Liver (tissue), 9 donors: ENCODE measurements around the gene TPRN. TPM values are rescaled to one million over a fixed set of nuclear protein-coding genes. Genes with fewer than 3 reads are reported as not detected.

Experiments
- DNase-seq: peaks from one replicate; pipeline ENCODE4 v3.0.0-alpha.2; 2017; ENCODE audit warnings: low spot score
- H3K27ac ChIP-seq, 2 donors: one replicate each; pipeline ENCODE4 v1.7.0; 2013; ENCODE audit warnings: inconsistent platforms in 2 of 2, low read length in 2 of 2, control low read depth in 1 of 2, low read depth in 1 of 2, mild to moderate bottlenecking in 1 of 2
- H3K27me3 ChIP-seq, 4 donors: one replicate each; pipeline versions ENCODE4 v1.6.1 to v1.7.0; 2013; ENCODE audit warnings: low read length in 3 of 4, inconsistent platforms in 1 of 4, mild to moderate bottlenecking in 1 of 4, moderate library complexity in 1 of 4; ENCODE audit not compliant: control insufficient read depth in 4 of 4, insufficient read depth in 4 of 4
- H3K36me3 ChIP-seq, 4 donors: one replicate each; pipeline versions ENCODE4 v1.6.1 to v1.7.0; 2013; ENCODE audit warnings: low read length in 3 of 4, mild to moderate bottlenecking in 3 of 4, low read depth in 1 of 4, moderate library complexity in 1 of 4; ENCODE audit not compliant: control insufficient read depth in 4 of 4, insufficient read depth in 3 of 4
- H3K4me1 ChIP-seq, 4 donors: one replicate each; pipeline versions ENCODE4 v1.6.1 to v1.7.0; 2013; ENCODE audit warnings: low read length in 3 of 4, mild to moderate bottlenecking in 3 of 4, moderate library complexity in 1 of 4; ENCODE audit not compliant: control insufficient read depth in 4 of 4, insufficient read depth in 4 of 4
- H3K4me3 ChIP-seq, 3 donors: one replicate each; pipeline versions ENCODE4 v1.6.1 to v1.7.0; 2013; ENCODE audit warnings: low read length in 3 of 3, control low read depth in 1 of 3, low read depth in 1 of 3, mild to moderate bottlenecking in 1 of 3
- H3K9ac ChIP-seq, 2 donors: one replicate each; pipeline ENCODE4 v1.7.0; 2013; ENCODE audit warnings: low read length in 2 of 2, mild to moderate bottlenecking in 2 of 2, moderate library complexity in 2 of 2, control low read depth in 1 of 2, low read depth in 1 of 2
- H3K9me3 ChIP-seq, 4 donors: one replicate each; pipeline versions ENCODE4 v1.6.1 to v1.7.0; 2013; ENCODE audit warnings: low read length in 3 of 4; ENCODE audit not compliant: control insufficient read depth in 4 of 4
- EGR1 ChIP-seq, 2 donors: IDR thresholded peaks; 2 replicates each; pipeline ENCODE4 v1.6.1; 2016 to 2018; ENCODE audit warnings: antibody characterized with exemption in 2 of 2, low read depth in 2 of 2
- FOXA1 ChIP-seq: IDR thresholded peaks from 2 replicates; pipeline ENCODE4 v1.6.1; 2016; ENCODE audit warnings: antibody characterized with exemption
- FOXA2 ChIP-seq: IDR thresholded peaks from 2 replicates; pipeline ENCODE4 v1.6.1; 2016; ENCODE audit warnings: antibody characterized with exemption
- GABPA ChIP-seq, 2 donors: IDR thresholded peaks in 1 of 2; conservative IDR thresholded peaks in 1 of 2; 2 replicates each; pipeline ENCODE4 v1.6.1; 2016; ENCODE audit warnings: antibody characterized with exemption in 2 of 2, mild to moderate bottlenecking in 1 of 2, moderate library complexity in 1 of 2
- HNF4A ChIP-seq, 2 donors: conservative IDR thresholded peaks; 2 replicates each; pipeline ENCODE4 v1.6.1; 2016; ENCODE audit warnings: antibody characterized with exemption in 2 of 2, mild to moderate bottlenecking in 2 of 2
- HNF4G ChIP-seq: IDR thresholded peaks from 2 replicates; pipeline ENCODE4 v1.6.1; 2016; ENCODE audit warnings: antibody characterized with exemption
- JUND ChIP-seq, 2 donors: IDR thresholded peaks; 2 replicates each; pipeline ENCODE4 v1.6.1; 2016; ENCODE audit warnings: antibody characterized with exemption in 2 of 2
- NR2F2 ChIP-seq: IDR thresholded peaks from 2 replicates; pipeline ENCODE4 v1.6.1; 2016; ENCODE audit warnings: antibody characterized with exemption
- RAD21 ChIP-seq, 2 donors: IDR thresholded peaks; 2 replicates each; pipeline ENCODE4 v1.6.1; 2016; ENCODE audit warnings: antibody characterized with exemption in 2 of 2, mild to moderate bottlenecking in 2 of 2
- SP1 ChIP-seq: IDR thresholded peaks from 2 replicates; pipeline ENCODE4 v1.6.1; 2018; ENCODE audit warnings: antibody characterized with exemption, mild to moderate bottlenecking
- TAF1 ChIP-seq: conservative IDR thresholded peaks from 2 replicates; pipeline ENCODE4 v1.6.1; 2016; ENCODE audit warnings: antibody characterized with exemption, mild to moderate bottlenecking
- YY1 ChIP-seq: IDR thresholded peaks from 2 replicates; pipeline ENCODE4 v1.6.1; 2016; ENCODE audit warnings: antibody characterized with exemption, mild to moderate bottlenecking
- WGBS: extraction: QIAGEN DNeasy Blood & Tissue Kit; methylation state at CpG from one replicate; pipeline ENCODE4 v1.1.7; 2013; 5-methylcytosine and 5-hydroxymethylcytosine counted together
- polyA plus RNA-seq, 2 donors: library from polyadenylated mRNA; stranded (reverse) in 1 of 2; unstranded in 1 of 2; fragments of 200-250 nt in 1 of 2; fragments of >200 nt in 1 of 2; fragmentation: Nextera tagmentation in 1 of 2; extraction: Ambion mirVana in 1 of 2; gene quantifications; one replicate each; pipeline versions ENCODE4 v1.2.1 to v1.2.3, GENCODE V29; 2013 to 2015
- total RNA-seq, 2 donors: library from RNA; depleted of rRNA; stranded (reverse); fragments of >200 nt; gene quantifications; one replicate each; pipeline ENCODE4 v1.2.3, GENCODE V29; 2014
- TF ChIP-seq, protein P1 (sequence below): IDR thresholded peaks from 2 replicates; pipeline ENCODE4 v1.6.1; 2016; ENCODE audit warnings: antibody characterized with exemption
- TF ChIP-seq, protein P2 (sequence below): IDR thresholded peaks from 2 replicates; pipeline ENCODE4 v1.6.1; 2016; ENCODE audit warnings: antibody characterized with exemption, mild to moderate bottlenecking
- donor health status: healthy.
- donor health status: healthy.
- donor health status: healthy.
- donor health status: healthy.
- donor health status: healthy.

Gene TPRN
- total and polyA plus RNA-seq, 4 donors: 5.4 to 20.1 (median 11.1) TPM

GRCh38 chr9:137147091-137147792, 53.3 kb downstream of the TPRN start:
- Histone ChIP-seq H3K4me3 (no peak overlapping the region), H3K9me3 (no peaks in the 10 kb centered on the region), H3K4me1 (no peaks in the 10 kb centered on the region), H3K36me3 (no peaks in the 10 kb centered on the region), H3K9ac (no peak overlapping the region), H3K27ac (no peak overlapping the region), H3K27me3 (peaks cover 0 to 5% (median 3%) of the 10 kb centered on the region in 4 donors)
- no peak for DNase-seq
- no peak for TF ChIP-seq GABPA (IDR thresholded peaks at IDR 0.05 in 1 of 2, conservative IDR thresholded peaks at IDR 0.05 in 1 of 2)
- TF ChIP-seq JUND (IDR thresholded peaks at IDR 0.05): no peak
- TF ChIP-seq, protein P1, sequence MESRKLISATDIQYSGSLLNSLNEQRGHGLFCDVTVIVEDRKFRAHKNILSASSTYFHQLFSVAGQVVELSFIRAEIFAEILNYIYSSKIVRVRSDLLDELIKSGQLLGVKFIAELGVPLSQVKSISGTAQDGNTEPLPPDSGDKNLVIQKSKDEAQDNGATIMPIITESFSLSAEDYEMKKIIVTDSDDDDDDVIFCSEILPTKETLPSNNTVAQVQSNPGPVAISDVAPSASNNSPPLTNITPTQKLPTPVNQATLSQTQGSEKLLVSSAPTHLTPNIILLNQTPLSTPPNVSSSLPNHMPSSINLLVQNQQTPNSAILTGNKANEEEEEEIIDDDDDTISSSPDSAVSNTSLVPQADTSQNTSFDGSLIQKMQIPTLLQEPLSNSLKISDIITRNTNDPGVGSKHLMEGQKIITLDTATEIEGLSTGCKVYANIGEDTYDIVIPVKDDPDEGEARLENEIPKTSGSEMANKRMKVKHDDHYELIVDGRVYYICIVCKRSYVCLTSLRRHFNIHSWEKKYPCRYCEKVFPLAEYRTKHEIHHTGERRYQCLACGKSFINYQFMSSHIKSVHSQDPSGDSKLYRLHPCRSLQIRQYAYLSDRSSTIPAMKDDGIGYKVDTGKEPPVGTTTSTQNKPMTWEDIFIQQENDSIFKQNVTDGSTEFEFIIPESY: no peak
- TF ChIP-seq EGR1 (IDR thresholded peaks at IDR 0.05; ENCODE audit: low read depth in 2 of 2): no peak
- TF ChIP-seq HNF4A (conservative IDR thresholded peaks at IDR 0.05): no peak
- no peak for TF ChIP-seq SP1
- no peak for TF ChIP-seq FOXA2
- no peak for TF ChIP-seq YY1
- TF ChIP-seq HNF4G: no peak
- 84% methylated on average over 26 of the region's 26 CpGs for WGBS

- TF ChIP-seq HNF4G: no peak
- no peak for TF ChIP-seq TAF1
- TF ChIP-seq, protein P2, sequence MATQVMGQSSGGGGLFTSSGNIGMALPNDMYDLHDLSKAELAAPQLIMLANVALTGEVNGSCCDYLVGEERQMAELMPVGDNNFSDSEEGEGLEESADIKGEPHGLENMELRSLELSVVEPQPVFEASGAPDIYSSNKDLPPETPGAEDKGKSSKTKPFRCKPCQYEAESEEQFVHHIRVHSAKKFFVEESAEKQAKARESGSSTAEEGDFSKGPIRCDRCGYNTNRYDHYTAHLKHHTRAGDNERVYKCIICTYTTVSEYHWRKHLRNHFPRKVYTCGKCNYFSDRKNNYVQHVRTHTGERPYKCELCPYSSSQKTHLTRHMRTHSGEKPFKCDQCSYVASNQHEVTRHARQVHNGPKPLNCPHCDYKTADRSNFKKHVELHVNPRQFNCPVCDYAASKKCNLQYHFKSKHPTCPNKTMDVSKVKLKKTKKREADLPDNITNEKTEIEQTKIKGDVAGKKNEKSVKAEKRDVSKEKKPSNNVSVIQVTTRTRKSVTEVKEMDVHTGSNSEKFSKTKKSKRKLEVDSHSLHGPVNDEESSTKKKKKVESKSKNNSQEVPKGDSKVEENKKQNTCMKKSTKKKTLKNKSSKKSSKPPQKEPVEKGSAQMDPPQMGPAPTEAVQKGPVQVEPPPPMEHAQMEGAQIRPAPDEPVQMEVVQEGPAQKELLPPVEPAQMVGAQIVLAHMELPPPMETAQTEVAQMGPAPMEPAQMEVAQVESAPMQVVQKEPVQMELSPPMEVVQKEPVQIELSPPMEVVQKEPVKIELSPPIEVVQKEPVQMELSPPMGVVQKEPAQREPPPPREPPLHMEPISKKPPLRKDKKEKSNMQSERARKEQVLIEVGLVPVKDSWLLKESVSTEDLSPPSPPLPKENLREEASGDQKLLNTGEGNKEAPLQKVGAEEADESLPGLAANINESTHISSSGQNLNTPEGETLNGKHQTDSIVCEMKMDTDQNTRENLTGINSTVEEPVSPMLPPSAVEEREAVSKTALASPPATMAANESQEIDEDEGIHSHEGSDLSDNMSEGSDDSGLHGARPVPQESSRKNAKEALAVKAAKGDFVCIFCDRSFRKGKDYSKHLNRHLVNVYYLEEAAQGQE: no peak
- no peak for TF ChIP-seq FOXA1
- TF ChIP-seq HNF4A (conservative IDR thresholded peaks at IDR 0.05): no peak
- TF ChIP-seq NR2F2: no peak
- no peak for TF ChIP-seq FOXA2
- TF ChIP-seq, protein P1: no peak
- TF ChIP-seq RAD21 (IDR thresholded peaks at IDR 0.05): no peak
- H3K9ac ChIP-seq: no peak overlapping the region
- H3K27me3 ChIP-seq: peaks cover 0 to 5% (median 3%) of the 10 kb centered on the region in 4 donors
- WGBS: 61% methylated on average over 9 of the region's 9 CpGs
- no peaks in the 10 kb centered on the region for H3K9me3 ChIP-seq
- H3K4me3 ChIP-seq: no peak overlapping the region
- H3K27ac ChIP-seq: no peak overlapping the region
- no peaks in the 10 kb centered on the region for H3K4me1 ChIP-seq
- DNase-seq: no peak
- H3K36me3 ChIP-seq: no peaks in the 10 kb centered on the region
Measured at GRCh38 chr9:137146527-137146918, 54.0 kb downstream of the TPRN start.
